T follicular helper cell (primary cell): ENCODE results near the gene TMEM140.

Experiments
- DNase-seq: peaks from one replicate; pipeline ENCODE4 v3.0.0-alpha.2; 2020; ENCODE audit warnings: low read depth

Gene TMEM140

DNA sequence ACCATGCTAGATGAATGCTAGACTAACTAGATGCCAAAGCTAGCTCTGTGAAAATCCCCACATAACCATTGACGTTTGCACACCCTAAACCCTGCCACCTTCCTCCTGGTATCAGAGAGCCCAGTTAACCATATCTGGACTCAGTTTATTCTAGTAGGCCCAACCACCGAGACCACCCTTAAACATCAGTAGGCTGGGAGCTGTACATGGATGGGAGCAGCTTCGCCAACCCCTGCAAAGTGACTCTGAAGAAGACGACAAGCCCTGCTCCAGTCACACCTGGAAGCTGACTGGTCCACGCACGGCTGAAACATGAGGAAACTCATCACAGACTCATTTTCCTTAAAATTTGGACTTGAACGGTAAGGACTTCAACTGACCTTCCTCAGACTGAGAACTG, 27.1 kb downstream of the TMEM140 start:
- no peak for DNase-seq

DNA sequence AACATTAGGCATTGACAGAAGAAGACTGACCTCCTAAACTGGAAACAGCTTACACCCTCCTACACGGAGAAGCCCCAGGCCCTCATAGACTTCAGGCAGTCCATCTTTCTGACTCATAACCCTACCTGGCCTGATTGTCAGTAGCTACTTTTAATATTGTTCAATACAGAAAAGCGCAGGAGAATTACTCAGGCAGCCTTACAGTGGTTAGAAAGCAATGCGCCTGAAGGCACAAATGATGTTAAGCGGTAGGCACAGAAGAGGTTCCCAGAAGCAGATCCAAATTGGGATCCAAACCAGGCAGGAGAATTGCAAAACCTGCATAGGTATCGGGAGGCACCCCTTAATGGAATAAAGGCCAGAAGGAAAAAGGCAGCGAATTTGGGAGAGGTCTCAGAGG, 28.1 kb downstream of the TMEM140 start:
- DNase-seq, result no peak

- no peak for DNase-seq
Measured at GRCh38 chr7:135177028-135177696, 29.3 kb downstream of the TMEM140 start.

DNA sequence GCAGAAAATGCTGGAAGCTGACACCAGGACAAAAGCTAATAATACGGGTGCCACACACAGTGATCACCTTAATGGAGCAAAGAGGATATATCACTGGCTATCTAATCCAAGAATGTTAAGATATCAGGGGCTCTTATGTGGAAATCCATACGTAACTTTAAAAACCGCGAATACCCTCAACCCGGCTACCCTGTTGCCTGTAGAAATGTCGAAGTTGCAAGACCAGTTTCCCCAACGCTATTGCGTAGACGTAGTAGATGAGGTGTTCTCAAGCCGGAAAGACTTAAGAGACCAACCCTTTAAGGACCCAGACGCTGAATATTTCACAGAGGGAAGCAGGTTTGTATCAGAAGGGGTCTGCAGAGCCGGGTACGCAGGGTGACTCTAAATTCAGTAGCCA, 30.5 kb downstream of the TMEM140 start:
- DNase-seq, result no peak

DNA sequence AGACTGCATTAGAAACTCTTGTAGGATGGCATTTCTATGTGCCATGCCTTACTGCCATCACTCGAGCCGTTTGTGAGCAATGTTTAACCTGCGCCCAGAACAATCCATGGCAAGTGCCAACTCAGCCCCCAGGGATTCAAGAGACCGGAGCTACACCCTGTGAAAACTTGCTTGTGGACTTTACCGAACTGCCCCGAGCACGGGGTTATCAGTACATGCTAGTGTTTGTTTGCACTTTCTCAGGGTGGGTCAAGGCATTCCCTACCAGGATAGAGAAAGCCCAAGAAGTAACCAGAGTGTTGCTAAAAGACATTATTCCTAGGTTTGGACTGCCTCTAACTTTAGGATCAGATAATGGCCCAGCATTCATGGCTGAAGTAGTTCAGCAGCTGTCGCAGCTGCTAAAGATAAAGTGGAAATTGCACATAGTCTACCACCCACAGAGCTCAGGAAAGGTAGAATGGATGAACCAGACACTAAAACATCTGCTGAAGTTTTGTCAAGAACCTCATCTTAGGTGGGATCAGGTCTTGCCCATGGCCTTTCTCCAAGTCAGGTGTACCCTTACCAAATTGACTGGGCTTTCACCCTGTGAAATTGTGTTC, 31.6 kb downstream of the TMEM140 start:
- DNase-seq, result no peak

DNA sequence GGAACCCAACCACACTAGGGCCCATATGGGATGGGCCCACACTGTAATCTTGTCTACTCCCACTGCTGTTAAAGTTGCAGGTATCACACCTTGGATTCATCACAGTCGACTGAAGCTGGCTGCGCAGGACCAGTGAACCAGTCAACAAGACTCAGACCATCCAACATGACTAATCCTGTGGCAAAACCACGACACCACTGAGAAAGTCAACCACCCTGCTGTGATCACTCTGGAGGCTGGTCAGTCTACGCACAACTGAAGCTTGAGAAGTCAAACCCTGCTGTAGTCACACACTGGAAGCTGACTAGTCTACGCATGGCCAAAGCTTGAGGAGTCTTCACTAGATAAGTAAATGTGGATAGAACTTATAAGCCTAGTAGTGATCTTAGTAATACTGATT, 32.2 kb downstream of the TMEM140 start:
- no peak for DNase-seq

- DNase-seq, result no peak
Measured at GRCh38 chr7:135181261-135181928, 33.5 kb downstream of the TMEM140 start.

DNA sequence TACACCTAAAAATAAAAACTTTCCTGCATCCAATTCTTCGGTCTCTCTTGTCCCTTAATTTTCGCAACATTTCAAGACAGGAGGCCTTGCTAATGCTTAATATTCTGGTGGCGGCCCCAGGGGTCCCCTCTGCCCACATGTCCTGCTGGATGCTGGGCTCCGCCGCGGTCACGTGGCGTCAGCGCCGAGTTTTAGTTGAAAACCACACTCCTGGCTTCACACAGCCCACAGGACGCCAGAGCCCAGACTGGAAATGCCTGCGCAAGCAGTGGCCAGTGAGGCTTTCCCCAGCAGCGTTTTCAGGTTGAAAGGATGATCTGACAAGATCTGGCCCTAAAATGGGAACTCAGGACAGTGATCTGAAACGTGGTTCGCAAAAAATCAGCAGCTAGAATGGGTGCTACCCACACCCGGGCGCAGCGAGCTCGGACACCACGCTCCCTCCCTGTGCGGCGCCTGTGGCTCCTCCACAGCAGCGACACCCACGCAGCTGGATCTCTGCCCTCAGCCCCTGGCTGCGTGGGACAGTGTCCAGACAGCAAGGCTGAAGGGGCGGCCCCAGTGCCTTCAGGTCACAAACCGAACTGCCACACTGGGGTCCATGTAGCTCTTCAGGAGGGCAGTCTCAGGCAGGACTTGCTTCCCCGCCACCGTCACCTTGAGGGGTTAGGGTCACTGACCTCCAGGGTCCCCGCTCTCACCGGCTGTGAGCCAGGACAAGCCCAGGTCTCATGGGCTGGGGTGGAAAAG, 34.2 kb downstream of the TMEM140 start:
- no peak for DNase-seq

GRCh38 chr7:135183478-135183877, 35.6 kb downstream of the TMEM140 start:
- DNase-seq, result no peak

DNA sequence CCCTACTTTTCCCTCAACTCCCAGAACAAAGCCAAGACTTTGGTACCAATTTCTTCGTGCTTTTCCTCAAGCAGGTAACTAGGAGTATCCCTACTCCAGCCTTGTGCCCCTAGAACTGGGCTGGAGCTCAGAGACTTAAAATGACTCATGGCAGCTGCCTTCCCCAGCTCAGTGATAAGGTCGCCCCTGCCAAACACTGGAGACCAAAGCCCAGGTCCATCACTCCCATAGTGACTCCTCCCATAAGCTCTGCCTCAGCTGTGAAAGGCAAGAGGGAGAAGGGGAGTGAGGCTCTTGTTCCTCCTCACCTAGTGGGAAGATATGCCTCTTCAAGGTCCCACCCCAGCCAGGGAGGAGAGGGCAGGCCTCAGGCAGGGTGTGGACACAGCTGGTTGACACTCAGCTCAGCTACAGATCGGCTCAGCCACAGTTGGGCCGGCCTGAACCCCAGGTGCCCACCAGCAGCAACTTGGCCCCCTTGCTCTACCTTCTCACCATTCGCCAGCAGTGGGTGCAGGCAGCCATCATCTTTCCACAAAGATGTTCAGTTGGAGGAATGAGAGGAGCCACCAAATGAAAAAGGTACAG, 36.5 kb downstream of the TMEM140 start:
- DNase-seq, result no peak

- no peak for DNase-seq
Measured at GRCh38 chr7:135185471-135186260, 37.8 kb downstream of the TMEM140 start.

DNA sequence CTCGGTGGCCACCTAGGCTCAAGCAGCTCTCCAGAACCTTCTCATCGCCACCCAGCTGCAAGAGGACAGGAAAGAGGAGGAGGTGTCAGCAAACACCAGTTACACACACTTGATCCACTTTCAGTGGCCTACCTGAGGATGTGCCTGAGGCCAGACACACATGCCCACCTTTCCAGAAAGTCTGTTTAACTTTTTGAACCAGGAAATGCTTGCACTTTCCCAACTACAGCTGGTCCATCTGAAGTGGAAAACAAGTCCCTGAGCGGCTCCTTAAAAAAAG, 38.3 kb downstream of the TMEM140 start:
- DNase-seq, result no peak

GRCh38 chr7:135186841-135187253, 39.0 kb downstream of the TMEM140 start:
- no peak for DNase-seq

GRCh38 chr7:135188298-135188984, 40.6 kb downstream of the TMEM140 start:
- no peak for DNase-seq

GRCh38 chr7:135189221-135189662, 41.4 kb downstream of the TMEM140 start:
- DNase-seq, result no peak

DNA sequence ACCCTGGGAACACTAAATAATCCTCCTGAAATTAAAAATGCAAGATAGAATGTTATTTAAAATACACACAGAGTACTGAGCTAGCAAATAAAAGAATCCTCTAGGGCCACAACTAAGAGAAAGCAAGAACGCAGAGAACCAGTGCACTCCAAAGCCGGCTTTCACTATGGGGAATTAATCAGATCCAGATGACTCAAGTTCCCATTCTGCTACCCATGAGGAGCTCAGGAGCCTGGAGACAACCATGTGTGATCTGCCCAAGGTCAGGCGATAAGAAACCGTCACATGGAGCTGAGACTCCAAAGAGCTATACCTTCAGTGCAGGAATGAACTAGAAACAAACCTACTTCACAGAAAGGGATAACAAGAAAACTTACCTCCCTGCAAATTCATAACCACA, 42.1 kb downstream of the TMEM140 start:
- no peak for DNase-seq

DNA sequence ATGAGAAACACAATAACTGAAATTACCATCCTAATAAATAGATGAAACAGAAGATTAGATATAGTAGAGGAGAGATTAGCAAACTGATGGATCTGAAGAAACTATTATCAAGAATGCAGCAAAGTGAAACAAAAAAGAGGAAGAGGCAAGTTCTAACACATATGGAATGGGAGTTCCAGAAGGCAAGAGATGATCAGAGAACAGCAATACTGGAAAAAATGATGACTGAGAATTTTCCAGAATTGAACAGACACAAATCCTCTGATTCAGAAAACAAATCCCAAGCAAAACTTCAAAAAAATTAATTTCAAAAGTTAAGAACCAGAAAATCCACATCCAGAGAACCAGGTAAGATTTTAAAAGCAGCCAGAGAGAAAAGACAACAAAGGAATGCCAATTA, 42.8 kb downstream of the TMEM140 start:
- no peak for DNase-seq

DNA sequence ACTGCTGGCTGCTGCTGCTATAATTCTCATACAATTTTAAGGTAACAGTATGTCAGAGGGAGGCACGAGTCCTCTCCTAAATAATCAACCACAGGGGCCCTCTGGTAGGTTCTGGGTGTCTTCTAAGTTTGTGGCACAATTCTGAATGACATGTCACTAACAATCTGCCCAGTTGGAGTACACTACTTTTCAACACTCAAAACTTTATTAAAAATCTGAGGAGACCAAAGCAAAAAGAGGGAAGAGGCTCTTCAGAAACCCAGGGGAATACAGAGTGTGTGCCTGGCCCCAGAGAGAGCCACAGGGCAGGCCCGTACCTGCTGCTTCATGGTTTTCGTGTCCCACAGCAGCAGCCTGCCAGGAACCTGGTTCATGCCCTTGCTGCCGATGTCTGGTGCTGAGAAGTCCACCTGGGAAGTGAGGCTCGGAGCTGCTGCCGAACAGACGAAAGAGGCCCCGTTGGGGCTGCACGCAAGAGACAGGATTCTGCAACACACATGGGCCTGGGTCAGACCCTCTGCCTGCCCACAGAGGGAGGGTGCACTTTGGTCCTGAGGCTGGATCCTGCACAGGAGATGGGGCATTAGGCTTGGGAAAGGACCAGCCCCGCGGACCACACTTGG, 45.2 kb downstream of the TMEM140 start:
- DNase-seq, result no peak

- DNase-seq, result no peak
Measured at GRCh38 chr7:135193615-135194081, 45.8 kb downstream of the TMEM140 start.

GRCh38 chr7:135194494-135195095, 46.7 kb downstream of the TMEM140 start:
- no peak for DNase-seq
